Measurements from ENCODE around the gene FGF19.

DNA sequence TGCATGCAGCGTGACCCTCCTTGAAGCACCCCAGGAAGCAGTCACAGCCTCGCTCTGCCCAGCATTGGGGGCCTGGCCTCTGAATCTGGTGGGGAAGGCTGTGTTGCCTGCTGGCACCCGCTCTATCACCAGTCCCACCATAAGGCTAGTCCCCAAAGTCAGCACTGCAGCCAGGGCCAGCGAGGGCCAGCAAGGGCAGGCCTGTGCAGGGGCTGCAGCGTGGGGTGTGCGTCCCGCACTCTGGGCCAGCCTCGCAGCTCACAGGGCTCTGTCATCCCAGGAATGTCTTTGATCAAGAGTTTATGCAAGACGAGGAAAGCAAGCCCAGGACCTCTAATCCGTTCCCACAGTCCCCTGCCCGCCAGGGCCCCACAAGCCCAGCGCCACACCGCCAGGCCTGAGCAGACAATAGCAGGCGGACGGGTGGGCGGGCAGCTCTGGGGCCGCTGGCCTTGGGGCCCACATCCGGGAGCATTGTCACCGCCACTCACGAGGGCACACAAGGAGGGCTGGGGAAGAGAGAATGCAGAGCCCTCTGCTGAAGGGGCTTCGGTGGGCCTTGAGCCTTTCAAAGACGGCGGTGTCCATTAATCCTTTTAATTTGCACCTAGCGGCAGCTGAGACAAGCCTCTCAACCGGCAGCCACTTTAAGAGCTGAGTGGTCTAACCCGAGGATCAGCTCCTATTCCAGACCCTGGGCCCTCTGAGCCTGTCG lies 45.8 kb downstream of the FGF19 start:
- no peak for TF ChIP-seq POLR2A (IDR thresholded peaks at IDR 0.05)
- TF ChIP-seq, protein P1, sequence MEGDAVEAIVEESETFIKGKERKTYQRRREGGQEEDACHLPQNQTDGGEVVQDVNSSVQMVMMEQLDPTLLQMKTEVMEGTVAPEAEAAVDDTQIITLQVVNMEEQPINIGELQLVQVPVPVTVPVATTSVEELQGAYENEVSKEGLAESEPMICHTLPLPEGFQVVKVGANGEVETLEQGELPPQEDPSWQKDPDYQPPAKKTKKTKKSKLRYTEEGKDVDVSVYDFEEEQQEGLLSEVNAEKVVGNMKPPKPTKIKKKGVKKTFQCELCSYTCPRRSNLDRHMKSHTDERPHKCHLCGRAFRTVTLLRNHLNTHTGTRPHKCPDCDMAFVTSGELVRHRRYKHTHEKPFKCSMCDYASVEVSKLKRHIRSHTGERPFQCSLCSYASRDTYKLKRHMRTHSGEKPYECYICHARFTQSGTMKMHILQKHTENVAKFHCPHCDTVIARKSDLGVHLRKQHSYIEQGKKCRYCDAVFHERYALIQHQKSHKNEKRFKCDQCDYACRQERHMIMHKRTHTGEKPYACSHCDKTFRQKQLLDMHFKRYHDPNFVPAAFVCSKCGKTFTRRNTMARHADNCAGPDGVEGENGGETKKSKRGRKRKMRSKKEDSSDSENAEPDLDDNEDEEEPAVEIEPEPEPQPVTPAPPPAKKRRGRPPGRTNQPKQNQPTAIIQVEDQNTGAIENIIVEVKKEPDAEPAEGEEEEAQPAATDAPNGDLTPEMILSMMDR (IDR thresholded peaks at IDR 0.05) = no peak

Data from body of pancreas (tissue), 4 donors.